Islet of Langerhans (tissue), 1 donor: ENCODE results near the gene ARHGEF18.

Experiments used
- FAIRE-seq: peaks from one replicate; lab custom pipeline; 2011; peaks lifted over from hg19 to GRCh38; lab: Jason Lieb, UNC

The ARHGEF18 gene

DNA sequence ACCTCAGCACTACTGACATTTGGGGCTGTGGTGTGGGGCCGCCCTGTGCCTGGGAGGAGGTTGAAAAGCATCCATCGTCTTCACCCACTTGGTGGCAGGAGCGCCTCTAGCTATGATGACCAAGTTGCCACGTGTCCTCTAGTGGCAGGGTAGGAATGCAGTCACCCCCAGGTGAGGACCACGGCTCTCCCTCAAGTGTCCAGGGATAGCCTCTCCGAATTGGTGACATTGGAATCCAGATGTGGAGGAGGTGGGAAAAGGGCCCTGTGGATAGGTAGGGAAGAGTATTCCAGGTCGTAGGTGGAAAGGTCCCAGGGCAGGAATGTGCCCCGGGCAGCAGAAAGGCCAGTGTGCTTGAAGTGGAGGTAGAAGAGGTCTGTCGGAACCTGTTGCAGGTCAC is 37.6 kb downstream of the ARHGEF18 start:
- no peak for FAIRE-seq

DNA sequence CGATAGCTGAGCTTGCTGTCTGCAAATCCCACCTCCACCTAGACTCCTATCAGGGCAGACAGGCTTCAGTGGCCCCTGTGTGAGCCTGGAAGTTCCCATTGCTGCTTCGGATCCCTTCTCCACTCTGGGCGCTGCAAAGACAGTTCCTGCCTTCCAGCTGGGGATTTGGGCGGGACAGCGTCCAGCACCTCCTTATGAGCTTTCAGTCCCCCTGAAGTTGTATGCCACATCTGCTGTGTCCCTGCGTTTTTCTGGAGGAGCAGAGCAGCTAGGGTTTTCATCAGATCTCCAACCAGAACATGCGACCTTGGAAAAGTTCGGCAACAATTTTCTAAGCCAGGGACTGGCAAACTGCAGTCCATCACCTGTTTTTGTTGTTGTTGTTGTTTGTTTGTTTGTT is 38.0 kb downstream of the ARHGEF18 start:
- FAIRE-seq = no peak

DNA sequence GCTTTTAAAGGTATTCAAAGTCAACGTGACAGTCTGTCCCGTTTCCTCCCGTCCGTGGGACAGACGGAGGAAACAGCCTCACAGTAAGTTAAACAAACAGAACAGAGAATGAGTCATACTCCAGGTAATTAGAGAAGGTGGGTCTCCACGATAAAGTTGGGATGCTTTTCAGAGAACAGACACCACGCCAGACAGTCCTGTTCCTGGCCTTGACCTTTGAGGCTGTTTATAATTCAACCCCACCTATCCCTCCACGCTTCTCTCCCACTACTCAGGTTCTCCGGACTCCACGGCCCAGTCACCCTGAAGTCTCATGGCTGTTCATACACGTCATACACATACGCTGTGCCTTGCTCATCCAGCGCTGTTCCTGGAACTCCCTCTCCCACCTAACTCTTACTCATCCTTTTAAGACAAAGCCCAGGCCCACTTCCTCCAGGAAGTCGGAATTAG is 42.5 kb downstream of the ARHGEF18 start:
- no peak for FAIRE-seq

DNA sequence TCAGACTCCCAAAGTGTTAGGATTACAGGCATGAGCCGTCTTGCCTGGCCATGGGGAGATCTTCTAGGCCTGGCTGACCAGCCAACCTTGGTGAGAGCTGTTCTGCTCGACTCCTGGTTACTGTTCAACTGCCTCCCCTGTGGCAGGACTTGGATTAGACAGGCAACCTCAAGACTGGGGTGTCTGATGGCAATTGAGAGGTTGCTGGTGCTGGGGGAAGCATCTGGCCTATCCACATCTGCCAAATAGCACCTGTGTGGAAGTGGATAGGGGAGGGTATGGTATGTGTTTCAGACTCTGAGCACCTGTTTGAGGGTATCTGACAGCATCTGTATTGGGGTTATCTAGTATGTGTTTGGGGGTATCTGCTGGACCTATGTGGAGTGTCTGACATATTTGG is 44.7 kb downstream of the ARHGEF18 start:
- FAIRE-seq = no peak

DNA sequence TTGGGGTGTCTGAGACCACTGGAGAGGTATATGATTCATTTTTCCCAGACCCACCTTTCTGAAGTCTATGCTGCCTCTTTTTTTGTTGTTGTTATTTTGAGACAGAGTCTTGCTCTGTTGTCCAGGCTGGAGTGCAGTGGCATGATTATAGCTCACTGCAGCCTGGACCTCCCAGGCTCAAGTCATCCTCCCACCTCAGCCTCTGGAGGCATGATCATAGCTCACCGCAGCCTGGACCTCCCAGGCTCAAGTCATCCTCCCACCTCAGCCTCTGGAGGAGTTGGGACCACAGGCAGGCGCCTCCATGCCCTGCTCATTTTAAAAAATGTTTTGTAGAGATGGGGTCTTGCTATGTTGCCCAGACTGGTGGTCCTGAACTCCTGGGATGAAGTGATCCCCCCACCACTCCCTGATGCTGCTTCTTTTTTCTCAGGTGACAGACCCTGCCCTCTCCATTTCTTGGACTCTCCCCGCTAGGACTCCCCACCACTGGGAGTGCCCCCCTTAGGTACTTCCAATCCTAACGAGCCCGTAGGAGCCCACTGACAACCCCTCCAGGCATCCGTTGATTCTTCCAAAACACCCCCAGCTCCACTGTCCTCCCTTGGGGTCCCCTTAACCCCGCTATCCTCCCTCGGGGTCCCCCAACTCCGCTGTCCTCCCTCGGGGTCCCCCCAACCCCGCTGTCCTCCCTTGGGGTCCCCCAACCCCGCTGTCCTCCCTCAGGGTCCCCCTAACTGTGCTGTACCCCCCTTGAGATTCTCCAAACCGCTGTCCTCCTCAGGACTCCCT is 45.4 kb downstream of the ARHGEF18 start:
- FAIRE-seq = no peak

DNA sequence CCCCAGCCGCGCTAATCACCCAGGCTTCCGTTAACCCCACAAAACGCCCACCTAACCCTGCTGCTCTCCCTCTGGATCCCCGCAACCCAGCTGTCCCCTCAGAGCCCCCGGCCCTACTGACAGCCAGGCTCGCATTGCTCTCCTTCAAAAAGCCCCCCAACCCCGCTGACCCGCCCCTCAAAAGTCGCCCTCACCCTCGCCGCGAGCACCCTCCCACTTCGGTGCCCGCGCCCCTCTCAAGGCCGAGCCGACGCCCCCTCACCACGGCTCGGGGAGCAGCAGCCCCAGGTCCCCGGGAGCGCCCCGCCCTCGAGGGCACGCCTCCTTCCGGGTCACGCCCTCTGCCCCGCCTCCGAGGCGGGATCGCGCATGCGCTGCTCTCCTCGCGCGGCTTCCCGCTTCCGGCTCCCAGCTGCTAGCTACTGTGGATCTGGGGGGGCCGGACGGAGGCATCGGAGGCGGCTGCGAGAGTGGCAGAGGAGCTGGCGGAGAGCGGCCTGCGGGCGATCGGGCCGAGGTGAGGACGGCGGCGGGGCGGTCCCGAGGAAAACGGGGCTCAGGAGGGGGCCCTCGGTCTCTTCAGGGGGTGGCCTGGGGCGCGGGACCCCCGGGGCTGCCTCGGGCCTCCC is 46.1 kb downstream of the ARHGEF18 start:
- FAIRE-seq = no peak

DNA sequence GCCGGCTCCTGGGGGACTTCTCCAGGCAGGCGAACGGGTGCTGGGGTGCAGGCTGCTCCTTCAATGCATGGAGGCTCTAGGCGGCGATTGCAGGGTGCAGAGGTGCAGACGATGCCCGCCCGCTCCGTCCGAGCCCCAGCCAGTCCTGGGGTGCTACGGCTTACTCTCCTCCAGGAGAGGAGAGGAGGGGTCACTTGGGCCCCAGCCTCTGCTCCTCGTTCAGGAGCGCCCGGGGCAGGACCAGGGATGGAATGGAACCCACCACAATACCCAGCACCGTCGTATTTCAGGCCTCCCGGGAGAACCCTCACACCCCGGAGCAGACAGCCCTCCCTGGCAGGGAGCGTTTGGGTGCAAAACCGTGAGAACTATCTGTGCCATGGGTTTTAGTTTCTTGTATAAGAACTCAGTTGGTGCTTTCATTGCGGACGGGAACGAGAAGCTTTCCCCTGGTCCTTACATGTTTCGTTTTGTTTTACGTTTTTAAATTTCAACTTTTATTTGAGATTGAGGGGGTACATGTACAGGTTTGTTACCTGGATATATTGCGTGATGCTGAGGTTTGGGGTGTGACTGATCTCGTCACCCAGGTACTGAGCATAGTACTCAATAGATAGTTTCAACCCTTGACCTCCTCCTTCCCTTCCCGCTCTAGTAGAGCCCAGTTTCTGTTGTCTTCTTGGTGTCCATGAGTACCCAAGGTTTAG is 46.8 kb downstream of the ARHGEF18 start:
- no peak for FAIRE-seq

DNA sequence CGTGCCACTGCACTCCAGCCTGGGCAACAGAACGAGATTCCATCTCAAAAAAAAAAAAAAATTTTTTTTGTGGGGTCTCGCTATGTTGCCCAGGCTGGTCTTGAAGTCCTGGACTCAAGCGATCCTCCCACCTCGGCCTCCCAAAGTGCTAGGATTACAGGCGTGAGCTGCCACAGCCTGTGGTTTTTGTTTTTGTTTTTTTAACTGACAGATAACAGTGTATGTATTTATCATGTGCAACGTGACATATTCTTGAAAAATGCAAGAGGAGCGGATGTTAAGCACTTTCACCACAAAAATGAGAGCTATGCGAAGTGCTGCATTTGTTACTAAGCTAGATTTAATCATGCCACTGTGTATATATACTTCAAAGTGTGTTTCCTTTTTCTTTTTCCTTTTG is 49.0 kb downstream of the ARHGEF18 start:
- FAIRE-seq = no peak
